ENCODE measurements around the gene KDELR3.

KDELR3 gene

GRCh38 chr22:38484244-38484643 lies 16.3 kb downstream of the KDELR3 start:
- FAIRE-seq: no peak

GRCh38 chr22:38485783-38486182 lies 17.9 kb downstream of the KDELR3 start:
- no peak for FAIRE-seq

- FAIRE-seq: no peak
Measured at GRCh38 chr22:38487946-38488345, 20.1 kb downstream of the KDELR3 start.

GRCh38 chr22:38489142-38489541 lies 21.2 kb downstream of the KDELR3 start:
- no peak for FAIRE-seq

GRCh38 chr22:38489561-38490145 lies 21.8 kb downstream of the KDELR3 start:
- no peak for FAIRE-seq

GRCh38 chr22:38490475-38490874 lies 22.6 kb downstream of the KDELR3 start:
- FAIRE-seq: no peak

- no peak for FAIRE-seq
Measured at GRCh38 chr22:38490915-38491314, 23.0 kb downstream of the KDELR3 start.

GRCh38 chr22:38491707-38492348 lies 23.9 kb downstream of the KDELR3 start:
- FAIRE-seq: no peak

GRCh38 chr22:38494498-38494897 lies 26.6 kb downstream of the KDELR3 start:
- no peak for FAIRE-seq

GRCh38 chr22:38494939-38495338 lies 27.0 kb downstream of the KDELR3 start:
- no peak for FAIRE-seq

- FAIRE-seq: no peak
Measured at GRCh38 chr22:38497869-38498268, 30.0 kb downstream of the KDELR3 start.

GRCh38 chr22:38501797-38502672 lies 34.1 kb downstream of the KDELR3 start:
- no peak for FAIRE-seq

GRCh38 chr22:38503021-38503420 lies 35.1 kb downstream of the KDELR3 start:
- FAIRE-seq: no peak

GRCh38 chr22:38504731-38505540 lies 37.0 kb downstream of the KDELR3 start:
- no peak for FAIRE-seq

- FAIRE-seq: no peak
Measured at GRCh38 chr22:38505541-38506117, 37.7 kb downstream of the KDELR3 start.

- peak; percentile 57 for FAIRE-seq
Measured at GRCh38 chr22:38506118-38506962, 38.4 kb downstream of the KDELR3 start, which contains the start of gene DDX17. Gene DDX17, minus strand, starts transcription at chr22:38506311.

- no peak for FAIRE-seq
Measured at GRCh38 chr22:38510416-38510970, 42.6 kb downstream of the KDELR3 start.

- no peak for FAIRE-seq
Measured at GRCh38 chr22:38513063-38513462, 45.2 kb downstream of the KDELR3 start.

- no peak for FAIRE-seq
Measured at GRCh38 chr22:38518620-38519019, 50.7 kb downstream of the KDELR3 start.

- FAIRE-seq: no peak
Measured at GRCh38 chr22:38519453-38520250, 51.8 kb downstream of the KDELR3 start.
